Suprapubic skin (tissue), 4 donors: ENCODE data around the gene RNASE2. TPM values are rescaled to one million over a fixed set of nuclear protein-coding genes. Genes with fewer than 3 reads are reported as not detected.
"Not testable (repeated sequence)": the region's sequence is repeated elsewhere in the genome, so short reads cannot be mapped to it uniquely, and the experiment has no call there.

Experiments used
- DNase-seq, 2 donors: peaks; one replicate each; pipeline ENCODE4 v3.0.0-alpha.2; 2019; ENCODE audit warnings: low spot score in 2 of 2
- H3K27ac ChIP-seq: fragments of 200-600 bp; sonication (generic); one replicate; pipeline ENCODE4 v1.5.1; 2019
- H3K27me3 ChIP-seq: fragments of 200-600 bp; sonication (generic); one replicate; pipeline ENCODE4 v1.5.1; 2019
- H3K36me3 ChIP-seq: fragments of 200-600 bp; sonication (generic); one replicate; pipeline ENCODE4 v1.5.1; 2019
- H3K4me1 ChIP-seq: fragments of 200-600 bp; sonication (generic); one replicate; pipeline ENCODE4 v1.5.1; 2019
- H3K4me3 ChIP-seq: fragments of 200-600 bp; sonication (generic); one replicate; pipeline ENCODE4 v1.5.1; 2019; ENCODE audit warnings: mild to moderate bottlenecking
- H3K9me3 ChIP-seq: fragments of 200-600 bp; sonication (generic); one replicate; pipeline ENCODE4 v1.5.1; 2019
- EP300 ChIP-seq: sonication (generic); formaldehyde crosslinking; IDR thresholded peaks from one replicate; pipeline ENCODE4 v1.6.1; 2017; ENCODE audit warnings: antibody characterized with exemption
- POLR2A ChIP-seq, 2 donors: fragments of 450-650 bp; IDR thresholded peaks; one replicate each; pipeline ENCODE4 v1.6.1; 2017; ENCODE audit warnings: antibody characterized with exemption in 2 of 2, mild to moderate bottlenecking in 2 of 2, moderate library complexity in 2 of 2
- POLR2AphosphoS5 ChIP-seq, 3 donors: sonication (generic); formaldehyde crosslinking; IDR thresholded peaks; one replicate each; pipeline ENCODE4 v1.6.1; 2017; ENCODE audit warnings: antibody characterized with exemption in 3 of 3
- WGBS: methylation state at CpG from one replicate; pipeline ENCODE4 v1.1.5; 2018; 5-methylcytosine and 5-hydroxymethylcytosine counted together
- total RNA-seq, 4 donors: library from RNA; depleted of rRNA; stranded (reverse); fragments of >200 nt; gene quantifications; one replicate each; pipeline ENCODE4 v1.1.0, GENCODE V29; 2016
- TF ChIP-seq, protein P1 (sequence below), 2 donors: fragments of 200-600 bp in 1 of 2; fragments of 450-650 bp in 1 of 2; sonication (generic) in 1 of 2; IDR thresholded peaks; one replicate each; pipeline ENCODE4 v1.5.1; 2016 to 2019; ENCODE audit warnings: antibody characterized with exemption in 2 of 2, mild to moderate bottlenecking in 1 of 2, moderate library complexity in 1 of 2

The RNASE2 gene
- total RNA-seq, 4 donors from 2014 or later = 1.6 TPM; not detected in 3

GRCh38 chr14:20935303-20935984, 19.8 kb upstream of the RNASE2 start:
- no peaks in the 10 kb centered on the region for H3K36me3 ChIP-seq
- no peak overlapping the region for H3K27ac ChIP-seq
- H3K4me1 ChIP-seq = no peaks in the 10 kb centered on the region
- no peak overlapping the region for H3K4me3 ChIP-seq
- 84% methylated on average over 5 of the region's 5 CpGs for WGBS
- H3K27me3 ChIP-seq = peaks cover 5% of the 10 kb centered on the region
- no peak for DNase-seq
- TF ChIP-seq, protein P1, sequence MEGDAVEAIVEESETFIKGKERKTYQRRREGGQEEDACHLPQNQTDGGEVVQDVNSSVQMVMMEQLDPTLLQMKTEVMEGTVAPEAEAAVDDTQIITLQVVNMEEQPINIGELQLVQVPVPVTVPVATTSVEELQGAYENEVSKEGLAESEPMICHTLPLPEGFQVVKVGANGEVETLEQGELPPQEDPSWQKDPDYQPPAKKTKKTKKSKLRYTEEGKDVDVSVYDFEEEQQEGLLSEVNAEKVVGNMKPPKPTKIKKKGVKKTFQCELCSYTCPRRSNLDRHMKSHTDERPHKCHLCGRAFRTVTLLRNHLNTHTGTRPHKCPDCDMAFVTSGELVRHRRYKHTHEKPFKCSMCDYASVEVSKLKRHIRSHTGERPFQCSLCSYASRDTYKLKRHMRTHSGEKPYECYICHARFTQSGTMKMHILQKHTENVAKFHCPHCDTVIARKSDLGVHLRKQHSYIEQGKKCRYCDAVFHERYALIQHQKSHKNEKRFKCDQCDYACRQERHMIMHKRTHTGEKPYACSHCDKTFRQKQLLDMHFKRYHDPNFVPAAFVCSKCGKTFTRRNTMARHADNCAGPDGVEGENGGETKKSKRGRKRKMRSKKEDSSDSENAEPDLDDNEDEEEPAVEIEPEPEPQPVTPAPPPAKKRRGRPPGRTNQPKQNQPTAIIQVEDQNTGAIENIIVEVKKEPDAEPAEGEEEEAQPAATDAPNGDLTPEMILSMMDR (IDR thresholded peaks at IDR 0.05) = no peak
- TF ChIP-seq POLR2AphosphoS5 (IDR thresholded peaks at IDR 0.05) (no peak), EP300 (no peak), POLR2A (IDR thresholded peaks at IDR 0.05) (no peak)
- no peaks in the 10 kb centered on the region for H3K9me3 ChIP-seq

- not testable (repeated sequence) for DNase-seq, H3K4me1 ChIP-seq
These were observed 10.1 kb upstream of the RNASE2 start for GRCh38 chr14:20945146-20945545.

GRCh38 chr14:20946707-20947106, 8.6 kb upstream of the RNASE2 start:
- H3K27ac ChIP-seq, H3K4me3 ChIP-seq, H3K4me1 ChIP-seq, H3K36me3 ChIP-seq, DNase-seq, H3K27me3 ChIP-seq, H3K9me3 ChIP-seq: not testable (repeated sequence)
- WGBS = 74% methylated on average over 5 of the region's 9 CpGs

More at GRCh38 chr14:20945146-20945545, 10.1 kb upstream of the RNASE2 start:
- H3K27me3 ChIP-seq, H3K27ac ChIP-seq, H3K36me3 ChIP-seq, H3K4me3 ChIP-seq, H3K9me3 ChIP-seq: not testable (repeated sequence)
- 76% methylated on average over 6 of the region's 6 CpGs for WGBS

DNA sequence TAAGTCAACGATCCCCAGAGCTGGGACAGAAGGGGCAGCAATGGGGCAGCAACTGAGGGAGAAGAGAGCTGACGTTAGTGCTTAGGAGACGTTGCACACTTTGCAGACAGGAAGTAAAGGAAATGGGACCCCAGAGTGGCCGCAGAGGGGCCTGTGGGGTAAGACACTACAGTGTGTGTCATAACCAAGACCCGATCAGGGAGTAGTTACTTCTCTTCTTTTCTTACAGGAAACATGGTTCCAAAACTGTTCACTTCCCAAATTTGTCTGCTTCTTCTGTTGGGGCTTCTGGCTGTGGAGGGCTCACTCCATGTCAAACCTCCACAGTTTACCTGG, 219 bp downstream of the RNASE2 start:
- H3K9me3 ChIP-seq, H3K36me3 ChIP-seq, H3K27ac ChIP-seq, H3K4me3 ChIP-seq, H3K4me1 ChIP-seq, DNase-seq, H3K27me3 ChIP-seq: not testable (repeated sequence)
- WGBS = 58% methylated on average over 5 of the region's 5 CpGs

DNA sequence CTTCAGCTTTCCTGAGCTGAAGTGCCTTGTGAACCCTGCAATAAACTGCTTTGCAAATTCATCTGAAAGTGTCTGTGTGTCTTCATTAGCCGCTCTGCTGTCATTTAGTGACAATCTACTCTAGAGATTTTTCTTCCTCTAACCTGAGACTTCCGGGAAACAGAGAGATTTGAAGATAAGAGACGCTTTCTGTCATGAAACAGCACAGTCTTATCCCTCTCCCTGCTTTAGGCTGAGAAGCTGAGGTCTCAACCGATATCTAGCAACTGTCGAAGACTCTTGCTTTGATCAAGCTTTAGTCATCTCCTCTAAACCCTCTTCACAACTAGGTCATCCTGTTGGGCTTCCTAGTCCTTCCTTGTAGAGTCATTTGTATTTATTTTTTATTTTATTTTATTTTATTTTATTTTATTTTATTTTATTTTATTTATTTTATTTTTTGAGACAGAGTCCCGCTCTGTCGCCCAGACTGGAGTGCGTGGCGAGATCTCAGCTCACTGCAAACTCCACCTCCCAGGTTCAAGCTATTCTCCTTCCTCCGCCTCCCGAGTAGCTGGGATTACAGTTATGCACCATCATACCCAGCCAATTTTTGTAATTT, 1.2 kb downstream of the RNASE2 start:
- peaks cover 5% of the 10 kb centered on the region for H3K27me3 ChIP-seq
- H3K4me1 ChIP-seq = no peaks in the 10 kb centered on the region
- 81% methylated on average over 11 of the region's 11 CpGs for WGBS
- H3K4me3 ChIP-seq = no peak overlapping the region
- H3K27ac ChIP-seq = no peak overlapping the region
- no peaks in the 10 kb centered on the region for H3K9me3 ChIP-seq
- TF ChIP-seq, protein P1 (IDR thresholded peaks at IDR 0.05) = no peak
- TF ChIP-seq POLR2AphosphoS5 (IDR thresholded peaks at IDR 0.05) (no peak), POLR2A (IDR thresholded peaks at IDR 0.05) (no peak), EP300 (no peak)
- DNase-seq = no peak
- no peaks in the 10 kb centered on the region for H3K36me3 ChIP-seq

GRCh38 chr14:20958946-20959345, 3.7 kb downstream of the RNASE2 start:
- not testable (repeated sequence) for H3K9me3 ChIP-seq, H3K36me3 ChIP-seq, H3K4me1 ChIP-seq, H3K27me3 ChIP-seq, H3K4me3 ChIP-seq, DNase-seq, H3K27ac ChIP-seq

DNA sequence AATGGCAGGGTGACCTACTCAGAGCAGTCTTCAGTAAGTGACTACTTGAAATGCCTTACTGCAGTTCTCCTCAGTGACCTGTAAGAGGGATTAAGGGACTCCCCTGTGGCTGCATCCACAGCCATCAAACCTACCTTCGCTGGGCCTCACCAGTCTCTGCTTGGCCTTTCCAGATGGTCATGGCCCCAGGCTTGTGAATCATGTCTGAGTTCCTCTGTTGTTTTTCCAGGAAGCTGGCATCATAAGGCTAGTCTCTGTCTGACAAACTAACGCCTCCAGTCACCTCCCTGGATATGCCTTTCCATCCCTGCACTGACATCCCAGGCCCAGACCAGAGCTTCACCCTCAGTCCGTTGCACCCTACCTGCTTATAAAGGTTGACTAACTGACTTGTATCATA, 14.0 kb downstream of the RNASE2 start:
- 82% methylated on average over 3 of the region's 3 CpGs for WGBS
- H3K27ac ChIP-seq = no peak overlapping the region
- H3K4me1 ChIP-seq = peaks cover 17% of the 10 kb centered on the region
- no peak for DNase-seq
- no peaks in the 10 kb centered on the region for H3K9me3 ChIP-seq
- H3K4me3 ChIP-seq = no peak overlapping the region
- no peaks in the 10 kb centered on the region for H3K27me3 ChIP-seq
- H3K36me3 ChIP-seq = no peaks in the 10 kb centered on the region
- no peak for TF ChIP-seq EP300
- no peak for TF ChIP-seq POLR2AphosphoS5 (IDR thresholded peaks at IDR 0.05)
- no peak for TF ChIP-seq POLR2A (IDR thresholded peaks at IDR 0.05)
- TF ChIP-seq, protein P1 (IDR thresholded peaks at IDR 0.05) = no peak
